Hypothalamus (tissue), 51 donors: ENCODE data around the gene FCGR2B.

ENCODE experiments used
- DNase-seq, 51 donors: peaks; one replicate each; lab custom pipeline; 2025; lab: John Stamatoyannopoulos, UW

FCGR2B gene

DNA sequence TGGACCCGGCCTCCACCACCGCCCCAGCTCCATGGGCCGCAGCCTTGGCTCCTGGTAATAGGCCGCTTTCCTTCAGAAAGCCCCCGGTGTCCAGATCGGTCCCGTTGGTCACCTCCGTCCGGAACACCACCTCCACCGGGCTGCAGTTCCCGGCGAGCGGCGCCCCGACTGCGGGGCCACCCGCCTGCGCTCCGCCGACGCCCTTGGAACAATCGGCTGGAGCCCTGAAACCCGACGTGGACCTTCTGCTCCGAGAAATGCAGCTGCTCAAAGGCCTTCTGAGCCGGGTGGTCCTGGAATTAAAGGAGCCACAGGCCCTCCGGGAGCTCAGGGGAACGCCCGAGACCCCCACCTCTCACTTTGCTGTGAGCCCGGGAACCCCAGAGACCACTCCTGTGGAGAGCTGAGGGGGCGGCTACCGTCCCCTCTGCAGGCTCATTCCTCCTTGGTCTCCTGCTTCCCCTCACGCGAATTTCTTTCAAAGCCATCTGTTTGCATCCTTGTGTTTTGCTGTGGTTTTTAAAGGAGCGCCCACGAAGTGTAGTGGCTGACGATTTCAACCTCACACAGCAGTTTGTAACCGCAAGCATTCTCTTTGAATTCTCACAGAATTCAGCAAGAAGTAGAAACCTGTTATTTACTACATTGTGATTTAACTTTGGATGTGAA lies 64.4 kb downstream of the FCGR2B start:
- DNase-seq, result peak in 3 of 51 donors; percentile 44 to 53 (median 47)
